Central memory CD8-positive, alpha-beta T cell (primary cell): ENCODE results near the gene BICC1.

Experiments
- ATAC-seq: fragments of 150-1000 bp; cut with Tn5 transposase; replicated peaks from 2 replicates; pipeline ENCODE4 v1.10.0; 2022; ENCODE audit warnings: mild to moderate bottlenecking, moderate FRiP score, moderate number of reproducible peaks; ENCODE audit not compliant: poor library complexity, severe bottlenecking; ENCODE audit errors: extremely low read depth
- DNase-seq, 2 donors: peaks; one replicate each; pipeline ENCODE4 v3.0.0; 2021; ENCODE audit warnings: low spot score in 2 of 2
- H3K27ac Mint-ChIP-seq: one replicate; pipeline ENCODE4 v1.8.0; 2022; ENCODE audit warnings: low read depth, mild to moderate bottlenecking, moderate library complexity, mixed read lengths
- H3K27me3 Mint-ChIP-seq: one replicate; pipeline ENCODE4 v1.8.0; 2022; ENCODE audit warnings: mixed read lengths
- H3K36me3 Mint-ChIP-seq: one replicate; pipeline ENCODE4 v1.8.0; 2022; ENCODE audit warnings: mild to moderate bottlenecking, moderate library complexity, mixed read lengths; ENCODE audit not compliant: insufficient read depth
- H3K4me1 Mint-ChIP-seq: one replicate; pipeline ENCODE4 v1.8.0; 2022; ENCODE audit warnings: mixed read lengths
- H3K4me3 Mint-ChIP-seq: one replicate; pipeline ENCODE4 v1.8.0; 2022; ENCODE audit warnings: mild to moderate bottlenecking, moderate library complexity, mixed read lengths
- H3K9me3 Mint-ChIP-seq: one replicate; pipeline ENCODE4 v1.8.0; 2022; ENCODE audit warnings: mixed read lengths

The BICC1 gene

GRCh38 chr10:58555170-58555929 is 42.7 kb downstream of the BICC1 start:
- no peak overlapping the region for H3K27ac Mint-ChIP-seq
- no peak overlapping the region for H3K4me3 Mint-ChIP-seq
- no peaks in the 10 kb centered on the region for H3K36me3 Mint-ChIP-seq
- peaks cover 5% of the 10 kb centered on the region for H3K9me3 Mint-ChIP-seq
- no peaks in the 10 kb centered on the region for H3K27me3 Mint-ChIP-seq
- no peak for ATAC-seq
- no peaks in the 10 kb centered on the region for H3K4me1 Mint-ChIP-seq
- no peak for DNase-seq

- DNase-seq (no peak), ATAC-seq (no peak)
- Mint-ChIP-seq H3K9me3 (peaks cover 5% of the 10 kb centered on the region), H3K4me3 (no peak overlapping the region), H3K27ac (no peak overlapping the region), H3K36me3 (no peaks in the 10 kb centered on the region), H3K4me1 (no peaks in the 10 kb centered on the region), H3K27me3 (no peaks in the 10 kb centered on the region)
Observed at GRCh38 chr10:58555930-58556311, 43.2 kb downstream of the BICC1 start.

GRCh38 chr10:58556516-58557165 is 44.0 kb downstream of the BICC1 start:
- DNase-seq (no peak), ATAC-seq (no peak)
- no peaks in the 10 kb centered on the region for H3K4me1 Mint-ChIP-seq
- H3K27ac Mint-ChIP-seq = no peak overlapping the region
- H3K36me3 Mint-ChIP-seq = no peaks in the 10 kb centered on the region
- H3K4me3 Mint-ChIP-seq = no peak overlapping the region
- H3K9me3 Mint-ChIP-seq = peaks cover 10% of the 10 kb centered on the region
- no peaks in the 10 kb centered on the region for H3K27me3 Mint-ChIP-seq

- ATAC-seq = no peak
- H3K4me3 Mint-ChIP-seq = no peak overlapping the region
- no peak overlapping the region for H3K27ac Mint-ChIP-seq
- H3K4me1 Mint-ChIP-seq = no peaks in the 10 kb centered on the region
- H3K27me3 Mint-ChIP-seq = no peaks in the 10 kb centered on the region
- peaks cover under 1% of the 10 kb centered on the region for H3K36me3 Mint-ChIP-seq
- H3K9me3 Mint-ChIP-seq = peaks cover 18% of the 10 kb centered on the region
- DNase-seq = no peak
Observed at GRCh38 chr10:58557714-58558113, 45.0 kb downstream of the BICC1 start.

- DNase-seq = no peak
- Mint-ChIP-seq H3K4me3 (no peak overlapping the region), H3K36me3 (peaks cover 2% of the 10 kb centered on the region), H3K27me3 (no peaks in the 10 kb centered on the region), H3K4me1 (no peaks in the 10 kb centered on the region), H3K27ac (no peak overlapping the region), H3K9me3 (peaks cover 20% of the 10 kb centered on the region)
- no peak for ATAC-seq
Observed at GRCh38 chr10:58560068-58560467, 47.4 kb downstream of the BICC1 start.

GRCh38 chr10:58565271-58565670 is 52.6 kb downstream of the BICC1 start:
- Mint-ChIP-seq H3K36me3 (peaks cover 2% of the 10 kb centered on the region), H3K27me3 (no peaks in the 10 kb centered on the region), H3K9me3 (peaks cover 15% of the 10 kb centered on the region), H3K4me1 (no peaks in the 10 kb centered on the region), H3K27ac (no peak overlapping the region), H3K4me3 (no peak overlapping the region)
- ATAC-seq (no peak), DNase-seq (no peak)

GRCh38 chr10:58567652-58568051 is 55.0 kb downstream of the BICC1 start:
- no peak overlapping the region for H3K27ac Mint-ChIP-seq
- no peak for DNase-seq
- H3K27me3 Mint-ChIP-seq = no peaks in the 10 kb centered on the region
- peaks cover 2% of the 10 kb centered on the region for H3K36me3 Mint-ChIP-seq
- H3K4me3 Mint-ChIP-seq = no peak overlapping the region
- ATAC-seq = no peak
- H3K9me3 Mint-ChIP-seq = peaks cover 8% of the 10 kb centered on the region
- no peaks in the 10 kb centered on the region for H3K4me1 Mint-ChIP-seq

- Mint-ChIP-seq H3K4me3 (no peak overlapping the region), H3K27me3 (no peaks in the 10 kb centered on the region), H3K9me3 (peaks cover 5% of the 10 kb centered on the region), H3K27ac (no peak overlapping the region), H3K4me1 (no peaks in the 10 kb centered on the region), H3K36me3 (no peaks in the 10 kb centered on the region)
- ATAC-seq = no peak
- no peak for DNase-seq
Observed at GRCh38 chr10:58568428-58568935, 55.8 kb downstream of the BICC1 start.

GRCh38 chr10:58570307-58570723 is 57.6 kb downstream of the BICC1 start:
- no peak overlapping the region for H3K4me3 Mint-ChIP-seq
- no peaks in the 10 kb centered on the region for H3K27me3 Mint-ChIP-seq
- no peak overlapping the region for H3K27ac Mint-ChIP-seq
- peaks cover 5% of the 10 kb centered on the region for H3K9me3 Mint-ChIP-seq
- no peaks in the 10 kb centered on the region for H3K36me3 Mint-ChIP-seq
- no peak for DNase-seq
- H3K4me1 Mint-ChIP-seq = no peaks in the 10 kb centered on the region
- no peak for ATAC-seq

GRCh38 chr10:58570979-58571378 is 58.3 kb downstream of the BICC1 start:
- no peaks in the 10 kb centered on the region for H3K36me3 Mint-ChIP-seq
- ATAC-seq (no peak), DNase-seq (no peak)
- peaks cover 5% of the 10 kb centered on the region for H3K9me3 Mint-ChIP-seq
- H3K27ac Mint-ChIP-seq = no peak overlapping the region
- no peaks in the 10 kb centered on the region for H3K27me3 Mint-ChIP-seq
- H3K4me3 Mint-ChIP-seq = no peak overlapping the region
- no peaks in the 10 kb centered on the region for H3K4me1 Mint-ChIP-seq

- DNase-seq (no peak), ATAC-seq (no peak)
- no peaks in the 10 kb centered on the region for H3K36me3 Mint-ChIP-seq
- no peak overlapping the region for H3K27ac Mint-ChIP-seq
- no peaks in the 10 kb centered on the region for H3K27me3 Mint-ChIP-seq
- peaks cover 5% of the 10 kb centered on the region for H3K9me3 Mint-ChIP-seq
- no peak overlapping the region for H3K4me3 Mint-ChIP-seq
- H3K4me1 Mint-ChIP-seq = no peaks in the 10 kb centered on the region
Observed at GRCh38 chr10:58573144-58573543, 60.5 kb downstream of the BICC1 start.

- no peak overlapping the region for H3K4me3 Mint-ChIP-seq
- H3K4me1 Mint-ChIP-seq = no peaks in the 10 kb centered on the region
- no peaks in the 10 kb centered on the region for H3K36me3 Mint-ChIP-seq
- no peak overlapping the region for H3K27ac Mint-ChIP-seq
- ATAC-seq (no peak), DNase-seq (no peak)
- H3K9me3 Mint-ChIP-seq = peaks cover 5% of the 10 kb centered on the region
- no peaks in the 10 kb centered on the region for H3K27me3 Mint-ChIP-seq
Observed at GRCh38 chr10:58574058-58574457, 61.4 kb downstream of the BICC1 start.

GRCh38 chr10:58575491-58575890 is 62.8 kb downstream of the BICC1 start:
- DNase-seq (no peak), ATAC-seq (no peak)
- Mint-ChIP-seq H3K4me1 (no peaks in the 10 kb centered on the region), H3K4me3 (no peak overlapping the region), H3K27me3 (no peaks in the 10 kb centered on the region), H3K27ac (no peak overlapping the region), H3K9me3 (peaks cover 4% of the 10 kb centered on the region), H3K36me3 (no peaks in the 10 kb centered on the region)
